ENCODE measurements around the gene ATP1A4.

DNA sequence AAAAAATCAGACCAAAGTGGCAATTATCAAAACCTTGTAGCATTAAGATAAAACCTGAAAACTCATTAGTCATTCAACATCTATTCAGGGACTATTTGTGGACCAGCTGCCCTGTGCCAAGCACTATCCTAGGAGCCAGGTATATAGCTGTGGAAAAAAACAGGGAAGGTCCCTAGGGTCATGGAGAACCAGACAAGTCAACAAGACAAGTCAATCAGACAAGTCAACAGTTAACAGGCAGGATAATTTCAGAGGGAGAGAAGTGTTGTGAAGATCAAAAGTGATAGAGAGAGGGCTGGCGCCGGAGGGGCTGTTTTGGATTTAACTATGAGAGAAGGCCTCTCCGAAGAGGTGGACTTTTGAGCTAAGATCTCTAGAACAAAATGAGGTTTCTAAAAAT lies 3.3 kb upstream of the ATP1A4 start:
- TF ChIP-seq, protein P1, sequence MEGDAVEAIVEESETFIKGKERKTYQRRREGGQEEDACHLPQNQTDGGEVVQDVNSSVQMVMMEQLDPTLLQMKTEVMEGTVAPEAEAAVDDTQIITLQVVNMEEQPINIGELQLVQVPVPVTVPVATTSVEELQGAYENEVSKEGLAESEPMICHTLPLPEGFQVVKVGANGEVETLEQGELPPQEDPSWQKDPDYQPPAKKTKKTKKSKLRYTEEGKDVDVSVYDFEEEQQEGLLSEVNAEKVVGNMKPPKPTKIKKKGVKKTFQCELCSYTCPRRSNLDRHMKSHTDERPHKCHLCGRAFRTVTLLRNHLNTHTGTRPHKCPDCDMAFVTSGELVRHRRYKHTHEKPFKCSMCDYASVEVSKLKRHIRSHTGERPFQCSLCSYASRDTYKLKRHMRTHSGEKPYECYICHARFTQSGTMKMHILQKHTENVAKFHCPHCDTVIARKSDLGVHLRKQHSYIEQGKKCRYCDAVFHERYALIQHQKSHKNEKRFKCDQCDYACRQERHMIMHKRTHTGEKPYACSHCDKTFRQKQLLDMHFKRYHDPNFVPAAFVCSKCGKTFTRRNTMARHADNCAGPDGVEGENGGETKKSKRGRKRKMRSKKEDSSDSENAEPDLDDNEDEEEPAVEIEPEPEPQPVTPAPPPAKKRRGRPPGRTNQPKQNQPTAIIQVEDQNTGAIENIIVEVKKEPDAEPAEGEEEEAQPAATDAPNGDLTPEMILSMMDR (conservative IDR thresholded peaks at IDR 0.05 in 1 of 2, IDR thresholded peaks at IDR 0.05 in 1 of 2; ENCODE audit: low read depth in 1 of 2, low read length in 2 of 2), result no peak
- TF ChIP-seq EZH2 (IDR thresholded peaks at IDR 0.05; ENCODE audit: low read length, missing control alignments), result no peak

Data from fibroblast of lung (primary cell).